DOHH2 (cell line): ENCODE results near the gene SGF29.

Experiments used
- H3F3A ChIP-seq: fragments of 200-600 bp; sonication (generic), shearing (Covaris generic); 2 replicates; pipeline ENCODE4 v1.6.0; 2016; ENCODE audit warnings: antibody characterized with exemption, mild to moderate bottlenecking; ENCODE audit not compliant: control insufficient read depth, insufficient read depth
- H3K27ac ChIP-seq: fragments of 200-600 bp; sonication (generic); 2 replicates; pipeline ENCODE4 v1.5.1; 2014; ENCODE audit warnings: low read depth, mild to moderate bottlenecking, low read length, moderate library complexity
- H3K27me3 ChIP-seq: fragments of 200-600 bp; sonication (generic); 2 replicates; pipeline ENCODE4 v1.6.1; 2014; ENCODE audit warnings: mild to moderate bottlenecking, low read length, mixed read lengths; ENCODE audit not compliant: control insufficient read depth
- H3K36me3 ChIP-seq: fragments of 200-600 bp; sonication (generic); 2 replicates; pipeline ENCODE4 v1.6.1; 2014; ENCODE audit warnings: mild to moderate bottlenecking, low read length, moderate library complexity, mixed read lengths; ENCODE audit not compliant: control insufficient read depth
- H3K4me1 ChIP-seq: fragments of 200-600 bp; sonication (generic); 2 replicates; pipeline ENCODE4 v1.6.1; 2014; ENCODE audit warnings: mild to moderate bottlenecking, low read length, mixed read lengths; ENCODE audit not compliant: control insufficient read depth
- H3K4me2 ChIP-seq: fragments of 200-600 bp; sonication (generic); 2 replicates; pipeline ENCODE4 v1.6.0; 2014; ENCODE audit warnings: mild to moderate bottlenecking, low read length, moderate library complexity
- H3K4me3 ChIP-seq: fragments of 200-600 bp; sonication (generic); 2 replicates; pipeline ENCODE4 v1.5.1; 2014; ENCODE audit warnings: mild to moderate bottlenecking, low read length, mixed read lengths
- H3K79me2 ChIP-seq: fragments of 200-600 bp; sonication (generic); 2 replicates; pipeline ENCODE4 v1.6.1; 2014; ENCODE audit warnings: mild to moderate bottlenecking, low read length, mixed read lengths; ENCODE audit not compliant: control insufficient read depth
- H3K9me2 ChIP-seq: fragments of 200-600 bp; sonication (generic); replicated peaks from 2 replicates; pipeline ENCODE4 v1.6.1; 2014; ENCODE audit warnings: mild to moderate bottlenecking, low read length, mixed read lengths; ENCODE audit not compliant: control insufficient read depth
- H3K9me3 ChIP-seq: fragments of 200-600 bp; sonication (generic); 2 replicates; pipeline ENCODE4 v1.6.1; 2014; ENCODE audit warnings: antibody characterized with exemption, low read length, mixed read lengths; ENCODE audit not compliant: control insufficient read depth, insufficient read depth
- H4K20me1 ChIP-seq: fragments of 200-600 bp; sonication (generic); 2 replicates; pipeline ENCODE4 v1.6.0; 2014; ENCODE audit warnings: low read depth, mild to moderate bottlenecking, antibody characterized with exemption, low read length, moderate library complexity; ENCODE audit not compliant: control insufficient read depth, insufficient read depth
- EZH2phosphoT487 ChIP-seq: fragments of 200-600 bp; sonication (generic); IDR thresholded peaks from 2 replicates; pipeline ENCODE4 v1.6.1; 2017; ENCODE audit warnings: borderline replicate concordance, mild to moderate bottlenecking, antibody characterized with exemption, low read length, moderate library complexity, mixed read lengths
- TF ChIP-seq, protein P1 (sequence below): fragments of 200-600 bp; sonication (generic); IDR thresholded peaks from one replicate; pipeline ENCODE4 v1.5.1; 2014; ENCODE audit warnings: antibody characterized with exemption, mild to moderate bottlenecking, low read depth, low read length; ENCODE audit not compliant: poor library complexity, severe bottlenecking

The SGF29 gene

DNA sequence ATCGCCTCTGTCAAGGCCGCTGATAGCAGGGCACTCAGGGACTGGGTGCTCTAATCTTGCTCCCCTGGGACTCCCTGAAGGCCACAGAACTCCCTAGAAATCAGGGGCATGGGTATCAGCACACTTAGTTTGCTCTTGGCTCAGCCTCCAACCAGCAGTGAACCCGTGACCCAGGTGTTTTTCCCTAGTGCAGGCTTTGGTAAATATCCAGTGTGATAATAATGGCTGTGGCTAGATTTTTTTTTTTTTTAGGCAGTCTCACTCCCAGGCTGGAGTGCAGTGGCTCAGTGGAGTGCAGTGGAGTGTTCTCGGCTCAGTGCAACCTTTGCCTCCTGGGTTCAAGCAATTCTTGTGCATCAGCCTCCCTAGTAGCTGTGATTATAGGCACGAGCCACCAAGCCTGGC lies 25.3 kb upstream of the SGF29 start:
- no peak for TF ChIP-seq EZH2phosphoT487
- TF ChIP-seq, protein P1, sequence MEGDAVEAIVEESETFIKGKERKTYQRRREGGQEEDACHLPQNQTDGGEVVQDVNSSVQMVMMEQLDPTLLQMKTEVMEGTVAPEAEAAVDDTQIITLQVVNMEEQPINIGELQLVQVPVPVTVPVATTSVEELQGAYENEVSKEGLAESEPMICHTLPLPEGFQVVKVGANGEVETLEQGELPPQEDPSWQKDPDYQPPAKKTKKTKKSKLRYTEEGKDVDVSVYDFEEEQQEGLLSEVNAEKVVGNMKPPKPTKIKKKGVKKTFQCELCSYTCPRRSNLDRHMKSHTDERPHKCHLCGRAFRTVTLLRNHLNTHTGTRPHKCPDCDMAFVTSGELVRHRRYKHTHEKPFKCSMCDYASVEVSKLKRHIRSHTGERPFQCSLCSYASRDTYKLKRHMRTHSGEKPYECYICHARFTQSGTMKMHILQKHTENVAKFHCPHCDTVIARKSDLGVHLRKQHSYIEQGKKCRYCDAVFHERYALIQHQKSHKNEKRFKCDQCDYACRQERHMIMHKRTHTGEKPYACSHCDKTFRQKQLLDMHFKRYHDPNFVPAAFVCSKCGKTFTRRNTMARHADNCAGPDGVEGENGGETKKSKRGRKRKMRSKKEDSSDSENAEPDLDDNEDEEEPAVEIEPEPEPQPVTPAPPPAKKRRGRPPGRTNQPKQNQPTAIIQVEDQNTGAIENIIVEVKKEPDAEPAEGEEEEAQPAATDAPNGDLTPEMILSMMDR: no peak
- H3K4me2 ChIP-seq: no peak overlapping the region
- H3F3A ChIP-seq: no peaks in the 10 kb centered on the region

DNA sequence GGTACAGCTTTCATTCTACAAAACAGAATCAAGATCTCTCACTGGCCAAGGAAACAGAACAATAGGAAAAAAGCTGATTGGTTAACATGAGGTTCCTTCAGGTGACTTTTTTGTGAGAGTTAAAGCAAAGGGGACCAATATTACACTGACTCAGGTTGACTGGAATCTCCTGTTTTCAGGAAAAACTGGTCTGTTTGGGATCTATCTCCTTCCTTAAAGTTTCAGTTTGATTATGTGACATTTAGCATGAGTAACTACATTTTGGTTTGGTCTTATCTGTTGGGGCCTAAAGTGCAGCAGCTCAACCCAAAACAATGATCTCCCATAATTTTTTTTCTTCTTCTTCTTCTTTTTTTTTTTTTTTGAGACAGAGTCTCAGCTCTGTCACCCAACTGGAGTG lies 24.6 kb upstream of the SGF29 start:
- Histone ChIP-seq H3K27me3 (peaks cover 20% of the 10 kb centered on the region), H4K20me1 (no peaks in the 10 kb centered on the region), H3K27ac (no peak overlapping the region), H3K36me3 (no peaks in the 10 kb centered on the region), H3K4me2 (no peak overlapping the region), H3K9me3 (no peaks in the 10 kb centered on the region), H3K9me2 (no peaks in the 10 kb centered on the region), H3F3A (no peaks in the 10 kb centered on the region), H3K4me1 (0 out of 2 replicates have a peak, but pooled peaks cover 5% of the 10 kb centered on the region), H3K4me3 (no peak overlapping the region), H3K79me2 (no peaks in the 10 kb centered on the region)
- TF ChIP-seq, protein P1: no peak
- TF ChIP-seq EZH2phosphoT487: no peak

More for the DNA sequence above, 25.3 kb upstream of the SGF29 start:
- no peaks in the 10 kb centered on the region for H4K20me1 ChIP-seq
- no peaks in the 10 kb centered on the region for H3K9me3 ChIP-seq
- H3K27me3 ChIP-seq: peaks cover 21% of the 10 kb centered on the region
- H3K79me2 ChIP-seq: no peaks in the 10 kb centered on the region
- H3K9me2 ChIP-seq: no peaks in the 10 kb centered on the region
- 0 out of 2 replicates have a peak, but pooled peaks cover 5% of the 10 kb centered on the region for H3K4me1 ChIP-seq
- no peaks in the 10 kb centered on the region for H3K36me3 ChIP-seq
- no peak overlapping the region for H3K4me3 ChIP-seq
- no peak overlapping the region for H3K27ac ChIP-seq

DNA sequence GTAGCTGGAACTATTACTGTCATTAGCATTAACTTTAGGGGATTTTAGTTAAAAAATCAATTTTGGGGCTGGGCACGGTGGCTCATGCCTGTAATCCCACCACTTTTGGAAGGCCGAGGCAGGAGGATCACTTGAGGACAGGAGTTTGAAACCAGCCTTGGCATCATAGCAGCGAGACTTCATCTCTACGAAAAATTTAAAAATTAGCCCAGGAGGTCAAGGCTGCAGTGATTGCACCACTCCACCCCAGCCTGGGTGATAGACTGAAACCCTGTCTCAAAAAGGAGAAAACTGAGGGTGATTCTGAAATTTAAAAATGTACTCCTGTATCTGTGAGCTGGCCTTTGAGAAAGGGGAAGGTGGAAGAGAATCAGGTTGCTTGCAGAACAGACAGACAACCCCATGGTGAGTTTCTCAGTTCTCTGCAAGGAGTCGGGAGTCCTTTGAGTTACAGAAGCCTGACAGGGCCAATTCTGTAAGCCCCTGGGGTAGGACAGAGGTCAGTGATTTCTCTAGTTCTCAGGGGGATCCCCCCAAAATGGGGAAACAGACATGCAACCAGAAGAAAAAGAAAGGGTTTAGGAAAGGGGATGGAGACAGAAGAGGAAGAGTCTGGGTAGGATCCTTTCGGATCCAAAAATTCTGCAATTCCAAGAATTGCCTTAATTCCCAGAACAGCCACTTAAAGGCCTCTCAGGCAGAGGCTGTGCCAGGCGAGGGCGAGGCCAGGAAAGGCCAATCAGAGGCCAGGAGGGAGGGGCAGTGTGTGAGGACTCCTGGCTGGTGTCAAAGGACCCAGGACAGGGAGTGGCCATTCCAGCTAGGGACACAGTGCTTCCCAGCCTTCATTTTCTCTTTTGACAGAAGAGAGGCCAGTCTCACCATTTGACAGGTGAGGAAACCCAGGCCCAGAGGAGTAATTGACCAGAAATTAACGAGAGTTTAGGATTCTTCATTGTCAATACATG lies 21.7 kb upstream of the SGF29 start:
- H3K9me3 ChIP-seq: no peaks in the 10 kb centered on the region
- H3K4me2 ChIP-seq: no peak overlapping the region
- H3K36me3 ChIP-seq: no peaks in the 10 kb centered on the region
- TF ChIP-seq, protein P1: no peak
- TF ChIP-seq EZH2phosphoT487: no peak
- no peaks in the 10 kb centered on the region for H3K9me2 ChIP-seq
- H3K27me3 ChIP-seq: peaks cover 20% of the 10 kb centered on the region
- no peaks in the 10 kb centered on the region for H4K20me1 ChIP-seq
- no peak overlapping the region for H3K4me3 ChIP-seq
- no peak overlapping the region for H3K27ac ChIP-seq
- no peaks in the 10 kb centered on the region for H3F3A ChIP-seq
- H3K79me2 ChIP-seq: no peaks in the 10 kb centered on the region
- H3K4me1 ChIP-seq: no peaks in the 10 kb centered on the region
